GM18951 (cell line): ENCODE results near the gene CGNL1.

ENCODE experiments used
- POLR2A ChIP-seq: IDR thresholded peaks from 4 replicates; pipeline ENCODE4 v1.6.1; 2011; ENCODE audit warnings: mild to moderate bottlenecking; ENCODE audit not compliant: insufficient read length, insufficient read depth; ENCODE audit errors: extremely low read depth
- in situ Hi-C: fragments of 300-500 bp; cut with MboI; formaldehyde crosslinking; loops from one replicate; pipeline ENCODE4 v1.12.0; 2022; ENCODE audit warnings: low sequenced_read_pairs, mixed read lengths, inconsistent platforms; ENCODE audit not compliant: unreplicated experiment

Gene CGNL1

DNA sequence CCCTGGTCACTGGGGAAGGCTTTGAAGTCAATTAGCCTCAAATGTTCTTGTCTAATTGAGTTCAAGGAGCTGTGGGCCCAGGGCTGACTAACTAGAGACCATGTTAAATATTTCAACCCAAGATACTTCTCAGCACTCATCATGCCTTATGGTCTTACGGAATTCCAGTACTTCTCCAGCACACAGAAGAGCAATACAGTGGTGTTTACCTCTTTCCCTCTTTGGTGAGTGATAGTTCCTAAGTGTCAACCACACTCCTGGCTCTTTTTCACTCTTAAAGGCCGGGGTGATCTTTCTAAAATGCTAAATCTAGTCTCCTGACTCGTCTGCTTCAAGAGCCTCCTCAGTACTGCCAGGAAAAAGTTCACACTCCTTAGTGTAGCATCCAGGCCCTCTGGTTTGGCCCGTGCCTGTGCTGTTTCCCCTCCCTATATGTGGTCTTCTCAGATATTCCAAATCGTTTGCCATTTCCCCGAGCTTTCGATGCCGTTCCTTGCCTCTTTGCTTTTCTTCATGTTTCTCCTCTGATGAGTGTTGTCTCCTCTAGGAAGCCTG is 220.1 kb downstream of the CGNL1 start:
- TF ChIP-seq POLR2A = no peak
- in situ Hi-C loops = no loop called here

DNA sequence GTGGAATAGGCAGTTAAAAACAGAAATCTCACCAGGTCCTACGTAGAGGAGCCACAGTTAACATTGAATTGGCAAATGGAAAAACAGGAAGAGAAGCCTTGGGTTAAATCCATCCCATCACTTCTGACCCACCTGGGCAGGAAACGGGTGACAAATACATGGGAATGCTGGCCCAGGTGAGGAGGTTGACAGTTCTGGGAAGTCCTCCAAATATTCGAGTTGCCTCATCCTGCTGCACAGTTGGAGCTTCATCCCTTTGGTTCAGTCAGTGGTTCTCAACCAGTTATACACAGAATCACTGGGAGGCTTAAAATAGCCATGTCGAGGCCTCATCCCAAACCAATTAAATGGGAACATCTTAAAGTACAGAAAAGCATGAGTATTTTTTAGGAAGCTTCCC is 220.7 kb downstream of the CGNL1 start:
- no peak for TF ChIP-seq POLR2A
- in situ Hi-C loops = no loop called here

DNA sequence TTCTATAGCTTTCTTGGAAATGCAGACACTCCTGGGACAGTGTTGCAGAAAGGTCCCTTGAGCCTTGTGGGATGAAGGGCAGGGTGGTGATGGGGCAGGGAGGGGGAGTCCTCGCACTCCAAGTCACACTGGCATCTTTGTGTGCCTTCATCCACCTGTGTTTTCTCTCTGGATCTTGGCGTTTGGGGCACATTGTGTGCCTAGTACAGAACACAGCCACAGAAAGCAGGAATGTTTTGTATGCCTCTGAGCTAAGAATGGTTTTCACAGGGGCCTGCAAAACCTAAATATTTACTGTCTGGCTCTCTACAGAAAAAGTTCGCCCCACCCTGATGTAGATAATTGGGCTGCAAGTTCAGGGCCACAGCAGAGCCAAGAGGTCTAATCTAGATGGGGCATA is 221.1 kb downstream of the CGNL1 start:
- in situ Hi-C loops = no loop called here
- no peak for TF ChIP-seq POLR2A

DNA sequence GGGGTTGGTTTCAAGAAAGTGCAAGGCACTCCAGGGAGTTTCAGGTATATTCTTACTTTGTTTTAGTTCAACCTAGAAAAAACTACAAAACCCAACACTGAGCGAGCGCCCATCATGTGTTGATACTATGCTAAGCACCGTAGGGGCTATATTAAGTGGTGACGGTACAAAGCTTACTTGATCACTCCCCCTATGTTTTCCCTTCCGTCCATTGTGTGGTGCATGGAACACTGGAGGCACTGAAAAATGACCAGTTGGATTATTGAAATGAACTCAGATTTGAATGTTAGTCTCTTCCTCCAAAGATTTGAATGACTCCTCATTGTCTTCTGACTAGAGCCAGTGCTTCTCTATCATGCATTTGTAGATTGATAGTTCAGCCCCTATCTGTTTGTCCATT is 222.0 kb downstream of the CGNL1 start:
- in situ Hi-C loops = no loop called here
- TF ChIP-seq POLR2A = no peak

DNA sequence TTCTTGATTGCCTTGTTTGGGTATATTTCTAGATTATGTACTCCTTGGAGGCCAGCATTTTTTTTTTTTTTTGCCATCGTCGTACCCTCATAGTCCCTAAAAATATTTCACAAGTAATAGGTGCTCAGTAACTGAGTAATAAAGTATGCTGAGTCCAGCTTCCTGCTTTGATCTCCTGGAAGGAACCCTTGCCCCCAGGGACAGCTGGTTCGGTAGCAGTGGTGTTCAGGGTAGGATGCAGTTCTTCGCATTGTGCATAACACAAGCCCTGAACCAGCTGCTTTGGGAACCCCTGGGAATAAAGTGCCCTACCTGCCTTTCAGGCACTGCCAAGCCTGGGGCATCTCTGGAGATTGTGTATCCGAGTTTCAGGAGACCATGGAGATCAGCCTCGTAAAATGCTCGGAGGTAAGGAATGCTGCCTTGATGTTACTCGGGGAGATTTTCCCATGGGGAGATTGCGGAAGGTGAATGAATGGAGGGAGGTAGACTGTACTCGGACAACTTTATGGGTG is 223.0 kb downstream of the CGNL1 start:
- in situ Hi-C loops = no loop called here
- no peak for TF ChIP-seq POLR2A

DNA sequence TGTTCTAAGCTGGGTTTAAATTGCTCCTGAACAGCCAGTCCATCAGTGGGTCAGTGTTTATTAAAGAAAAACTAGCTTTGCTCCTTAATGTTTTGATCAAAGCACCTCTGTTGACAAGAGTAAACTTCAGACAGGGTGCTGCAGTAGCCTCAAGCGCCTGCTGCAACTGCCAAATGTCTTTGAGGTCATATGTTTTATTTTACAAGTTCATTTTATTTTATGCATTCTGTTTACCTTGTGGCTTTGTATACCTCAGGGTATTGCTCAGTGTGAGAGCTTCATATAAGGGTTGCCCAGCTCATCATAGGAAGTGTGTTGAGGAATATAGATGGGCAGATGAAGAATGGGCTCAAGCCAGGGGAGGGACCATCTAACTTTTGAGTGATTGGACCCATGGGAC is 223.9 kb downstream of the CGNL1 start:
- TF ChIP-seq POLR2A = no peak
- in situ Hi-C loops = no loop called here
